GM12801 (cell line): ENCODE results near the gene DAPK1.

Experiments
- TF ChIP-seq, protein P1 (sequence below): IDR thresholded peaks from one replicate; pipeline ENCODE4 v1.5.1; 2011; ENCODE audit warnings: control low read depth; ENCODE audit not compliant: insufficient read length; ENCODE audit errors: extremely low read depth

The DAPK1 gene

GRCh38 chr9:87572719-87573118, 75.1 kb downstream of the DAPK1 start:
- TF ChIP-seq, protein P1, sequence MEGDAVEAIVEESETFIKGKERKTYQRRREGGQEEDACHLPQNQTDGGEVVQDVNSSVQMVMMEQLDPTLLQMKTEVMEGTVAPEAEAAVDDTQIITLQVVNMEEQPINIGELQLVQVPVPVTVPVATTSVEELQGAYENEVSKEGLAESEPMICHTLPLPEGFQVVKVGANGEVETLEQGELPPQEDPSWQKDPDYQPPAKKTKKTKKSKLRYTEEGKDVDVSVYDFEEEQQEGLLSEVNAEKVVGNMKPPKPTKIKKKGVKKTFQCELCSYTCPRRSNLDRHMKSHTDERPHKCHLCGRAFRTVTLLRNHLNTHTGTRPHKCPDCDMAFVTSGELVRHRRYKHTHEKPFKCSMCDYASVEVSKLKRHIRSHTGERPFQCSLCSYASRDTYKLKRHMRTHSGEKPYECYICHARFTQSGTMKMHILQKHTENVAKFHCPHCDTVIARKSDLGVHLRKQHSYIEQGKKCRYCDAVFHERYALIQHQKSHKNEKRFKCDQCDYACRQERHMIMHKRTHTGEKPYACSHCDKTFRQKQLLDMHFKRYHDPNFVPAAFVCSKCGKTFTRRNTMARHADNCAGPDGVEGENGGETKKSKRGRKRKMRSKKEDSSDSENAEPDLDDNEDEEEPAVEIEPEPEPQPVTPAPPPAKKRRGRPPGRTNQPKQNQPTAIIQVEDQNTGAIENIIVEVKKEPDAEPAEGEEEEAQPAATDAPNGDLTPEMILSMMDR = no peak

GRCh38 chr9:87573841-87574342, 76.2 kb downstream of the DAPK1 start:
- TF ChIP-seq, protein P1 = no peak

DNA sequence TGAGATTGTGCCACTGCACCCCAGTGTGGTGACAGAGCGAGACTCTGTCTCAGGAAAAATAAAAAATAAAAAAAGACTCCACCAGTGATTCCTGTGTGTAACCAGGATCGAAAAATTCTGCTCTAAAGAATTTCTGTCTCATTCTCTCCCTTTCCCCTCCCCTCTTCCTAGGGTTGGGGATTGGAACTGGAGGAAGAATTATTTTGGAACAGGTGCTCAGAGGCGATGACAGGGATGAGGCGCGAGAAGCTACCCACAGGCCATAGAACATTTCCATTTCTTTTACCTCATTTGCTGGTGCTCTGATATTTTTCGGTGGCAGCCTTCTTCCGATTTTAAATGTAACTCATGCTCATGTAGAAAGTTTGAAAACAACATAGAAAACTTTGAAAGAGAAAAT, 80.1 kb downstream of the DAPK1 start:
- TF ChIP-seq, protein P1 = no peak

GRCh38 chr9:87578625-87579024, 81.0 kb downstream of the DAPK1 start:
- TF ChIP-seq, protein P1 = no peak

DNA sequence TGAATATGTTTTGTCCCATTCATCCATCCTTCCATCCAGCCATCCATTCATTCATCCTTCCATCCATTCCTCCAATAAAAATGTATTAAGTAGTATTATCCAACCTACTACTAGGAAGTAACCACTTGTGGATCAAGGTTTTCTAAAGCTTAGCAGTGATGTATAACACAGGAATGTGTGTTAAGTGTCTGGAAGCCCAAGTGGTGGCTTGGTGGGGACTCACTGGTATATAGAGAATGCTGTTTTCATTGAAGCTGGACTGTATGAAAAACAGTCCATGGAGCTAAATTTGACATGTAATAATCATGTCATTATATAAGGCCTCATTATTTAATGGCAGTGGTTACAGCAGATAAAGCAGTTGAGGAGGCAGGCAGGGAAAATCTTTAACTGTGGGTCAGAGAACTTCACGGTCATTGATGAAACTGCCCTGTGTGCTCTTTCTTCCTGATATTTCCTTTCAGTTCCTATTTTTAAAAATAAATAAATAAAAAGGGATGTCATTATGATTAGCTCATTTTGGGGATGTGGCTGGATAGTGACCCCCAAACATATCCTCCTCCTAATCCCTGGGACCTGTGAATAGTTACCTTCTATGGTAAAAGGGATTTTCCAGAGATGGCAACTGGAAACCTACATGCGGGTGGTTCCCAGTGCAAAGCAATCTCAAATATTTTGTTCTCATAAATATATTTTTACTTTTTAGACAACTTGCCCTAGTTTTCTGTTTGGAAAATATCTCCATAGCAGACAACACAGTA, 82.3 kb downstream of the DAPK1 start:
- TF ChIP-seq, protein P1 = no peak

DNA sequence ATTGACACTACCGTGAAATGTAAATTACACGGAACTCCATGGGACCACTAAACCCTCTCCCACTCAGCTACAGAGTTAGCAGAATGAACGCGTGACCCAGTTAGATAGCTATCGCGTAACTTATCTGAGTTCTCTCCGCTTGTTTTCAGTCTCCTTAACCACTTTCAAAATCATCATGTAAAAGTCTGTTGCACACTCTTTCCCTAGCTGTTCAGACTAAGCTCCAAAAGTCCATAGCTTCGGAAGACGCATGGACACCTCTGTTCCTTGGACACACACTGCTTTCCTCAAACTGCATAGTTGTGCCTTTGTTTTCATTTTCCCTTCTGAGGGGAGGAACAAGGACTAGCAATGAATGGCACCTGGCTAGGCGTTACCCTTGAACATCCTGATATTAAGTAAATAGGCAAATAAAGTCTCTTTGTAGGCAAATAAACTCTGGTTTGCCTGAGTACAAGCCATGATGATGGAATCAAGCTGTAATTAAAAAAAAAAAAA, 83.3 kb downstream of the DAPK1 start:
- TF ChIP-seq, protein P1 = no peak

DNA sequence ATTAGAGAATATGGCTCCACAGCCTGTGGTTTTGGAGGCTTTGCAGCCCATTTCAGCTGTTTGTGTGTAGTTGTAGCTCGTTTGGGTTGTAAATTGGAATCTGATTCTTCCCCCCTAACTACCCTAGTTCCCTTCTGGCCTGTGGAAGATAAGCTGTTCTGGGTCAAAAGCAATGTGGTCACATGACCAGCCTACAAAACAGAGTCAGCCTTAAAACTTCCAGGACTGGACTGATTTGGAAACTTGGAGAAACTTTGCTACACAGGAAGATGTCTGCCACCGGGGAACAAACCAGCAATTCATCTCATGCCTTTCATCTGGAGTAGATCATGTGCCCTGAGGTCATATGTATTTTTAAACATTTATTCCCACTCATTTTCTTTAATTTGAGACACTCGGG, 83.8 kb downstream of the DAPK1 start:
- TF ChIP-seq, protein P1 = no peak
